Measurements from ENCODE around the gene GTSE1.

The GTSE1 gene

GRCh38 chr22:46376908-46377524, 80.3 kb downstream of the GTSE1 start:
- DNase-seq (ENCODE audit: low read depth in 1 of 2, low spot score in 1 of 2), result no peak

- no peak for DNase-seq (ENCODE audit: low read depth in 1 of 2, low spot score in 1 of 2)
These were observed 81.1 kb downstream of the GTSE1 start for GRCh38 chr22:46377525-46378425.

GRCh38 chr22:46378426-46379065, 81.9 kb downstream of the GTSE1 start:
- no peak for DNase-seq (ENCODE audit: low read depth in 1 of 2, low spot score in 1 of 2)

- DNase-seq (ENCODE audit: low read depth in 1 of 2, low spot score in 1 of 2), result no peak
These were observed 82.6 kb downstream of the GTSE1 start for GRCh38 chr22:46379066-46379930.

GRCh38 chr22:46380069-46380468, 83.4 kb downstream of the GTSE1 start:
- DNase-seq (ENCODE audit: low read depth in 1 of 2, low spot score in 1 of 2), result no peak

All from stimulated activated CD4-positive, alpha-beta T cell treated with anti-CD3 and anti-CD28 coated beads, Interleukin-15, amount 100 ng/mL, for 1 hour (primary cell).